IMR-90 (cell line): ENCODE results near the gene QPRT. TPM values are rescaled to one million over a fixed set of nuclear protein-coding genes. Genes with fewer than 3 reads are reported as not detected.

Experiments used
- ATAC-seq: fragments of 200-7000 bp; cut with Tn5 transposase; 2 replicates; pipeline ENCODE4 v1.9.1; 2020; ENCODE audit warnings: low read depth, mild to moderate bottlenecking, moderate library complexity
- BruUV-seq: library from RNA; stranded (reverse); fragments of 400-500 nt; replicated peaks from 2 replicates; lab custom pipeline; 2021; lab: Mats Ljungman, UMichigan
- CTCF ChIA-PET: fragments of 300-600 bp; formaldehyde crosslinking; extraction: SDS; loops from one replicate; lab custom pipeline; 2021; ENCODE audit warnings: antibody characterized with exemption; lab: Yijun Ruan, JAX
- POLR2A ChIA-PET: fragments of 300-600 bp; sonication (Branson Sonifier 250); formaldehyde crosslinking; loops from one replicate; lab custom pipeline; 2022; ENCODE audit warnings: antibody characterized with exemption; ENCODE audit not compliant: unreplicated experiment; lab: Charles Lee
- DNase-seq: peaks from one replicate; pipeline ENCODE4 v3.0.0; 2013
- H2AFZ ChIP-seq: replicated peaks from 2 replicates; pipeline ENCODE3; 2013; ENCODE audit warnings: low read length, mild to moderate bottlenecking; ENCODE audit not compliant: poor library complexity
- H2AK5ac ChIP-seq: 2 replicates; pipeline ENCODE4 v1.6.1; 2013; ENCODE audit warnings: low read depth, low read length, inconsistent platforms
- H2AK9ac ChIP-seq: replicated peaks from 2 replicates; pipeline ENCODE3; 2013; ENCODE audit warnings: mild to moderate bottlenecking, low read depth, low read length, moderate library complexity; ENCODE audit not compliant: poor library complexity
- H2BK120ac ChIP-seq: 2 replicates; pipeline ENCODE4 v1.6.1; 2013; ENCODE audit warnings: low read depth, low read length, inconsistent platforms
- H2BK15ac ChIP-seq: 3 replicates; pipeline ENCODE4 v1.6.1; 2013; ENCODE audit warnings: low read depth, low read length, inconsistent platforms
- H2BK20ac ChIP-seq: 2 replicates; pipeline ENCODE4 v1.6.1; 2013; ENCODE audit warnings: low read depth, mild to moderate bottlenecking, inconsistent platforms, low read length, moderate library complexity
- H2BK5ac ChIP-seq: 2 replicates; pipeline ENCODE4 v1.6.1; 2013; ENCODE audit warnings: mild to moderate bottlenecking, low read depth, low read length, inconsistent platforms; ENCODE audit not compliant: poor library complexity, severe bottlenecking
- H3K14ac ChIP-seq: replicated peaks from 2 replicates; pipeline ENCODE4 v1.6.1; 2013; ENCODE audit warnings: low read depth, low read length, inconsistent platforms
- H3K18ac ChIP-seq: 2 replicates; pipeline ENCODE4 v1.6.1; 2013; ENCODE audit warnings: low read depth, low read length, control low read depth
- H3K23ac ChIP-seq: 2 replicates; pipeline ENCODE4 v1.6.1; 2013; ENCODE audit warnings: low read depth, low read length, inconsistent platforms
- H3K27ac ChIP-seq: 2 replicates; pipeline ENCODE4 v1.5.1; 2013; ENCODE audit warnings: mild to moderate bottlenecking, control low read depth, low read length; ENCODE audit not compliant: insufficient read depth
- H3K27me3 ChIP-seq: 2 replicates; pipeline ENCODE4 v1.6.1; 2013; ENCODE audit warnings: low read length; ENCODE audit not compliant: control insufficient read depth, insufficient read depth
- H3K36me3 ChIP-seq: 2 replicates; pipeline ENCODE4 v1.6.1; 2013; ENCODE audit warnings: low read length, mixed read lengths; ENCODE audit not compliant: control insufficient read depth, insufficient read depth
- H3K4ac ChIP-seq: 2 replicates; pipeline ENCODE4 v1.6.1; 2013; ENCODE audit warnings: low read depth, low read length, inconsistent platforms
- H3K4me1 ChIP-seq: 2 replicates; pipeline ENCODE4 v1.6.1; 2013; ENCODE audit warnings: low read length, mixed read lengths; ENCODE audit not compliant: control insufficient read depth, insufficient read depth
- H3K4me2 ChIP-seq: 2 replicates; pipeline ENCODE4 v1.6.1; 2013; ENCODE audit warnings: low read depth, mild to moderate bottlenecking, control low read depth, low read length, moderate library complexity
- H3K4me3 ChIP-seq: 2 replicates; pipeline ENCODE4 v1.5.1; 2013; ENCODE audit warnings: low read depth, mild to moderate bottlenecking, control low read depth, low read length, moderate library complexity; ENCODE audit not compliant: insufficient read depth
- H3K56ac ChIP-seq: 2 replicates; pipeline ENCODE4 v1.6.1; 2013; ENCODE audit warnings: low read length, inconsistent platforms; ENCODE audit not compliant: insufficient read depth; ENCODE audit errors: extremely low read depth
- H3K79me1 ChIP-seq, 2 experiments: 2 replicates each; pipeline ENCODE4 v1.6.1; 2013; ENCODE audit warnings: low read length in 2 of 2, inconsistent platforms in 1 of 2, low read depth in 1 of 2
- H3K9ac ChIP-seq: 2 replicates; pipeline ENCODE4 v1.6.1; 2013; ENCODE audit warnings: low read depth, low read length, control low read depth
- H3K9me1 ChIP-seq: 2 replicates; pipeline ENCODE4 v1.6.1; 2013; ENCODE audit warnings: low read length, inconsistent platforms; ENCODE audit not compliant: insufficient read depth
- H3K9me3 ChIP-seq: 2 replicates; pipeline ENCODE4 v1.6.1; 2013; ENCODE audit warnings: low read length; ENCODE audit not compliant: control insufficient read depth, insufficient read depth
- H4K20me1 ChIP-seq: 2 replicates; pipeline ENCODE4 v1.6.1; 2013; ENCODE audit warnings: low read length, inconsistent platforms; ENCODE audit not compliant: insufficient read depth
- H4K5ac ChIP-seq: 2 replicates; pipeline ENCODE4 v1.6.1; 2013; ENCODE audit warnings: mild to moderate bottlenecking, low read depth, low read length, control low read depth
- H4K8ac ChIP-seq, 2 experiments: 2 replicates each; pipeline ENCODE4 v1.6.1; 2013; ENCODE audit warnings: low read depth in 2 of 2, low read length in 2 of 2, control low read depth in 1 of 2, inconsistent platforms in 1 of 2
- H4K91ac ChIP-seq: 2 replicates; pipeline ENCODE4 v1.6.1; 2013; ENCODE audit warnings: low read depth, low read length, inconsistent platforms; ENCODE audit not compliant: insufficient read depth
- BHLHE40 ChIP-seq: fragments of 150-350 bp; IDR thresholded peaks from 2 replicates; pipeline ENCODE4 v1.6.1; 2016; ENCODE audit warnings: mild to moderate bottlenecking, low read depth, low read length
- ELK1 ChIP-seq: fragments of 150-350 bp; IDR thresholded peaks from 2 replicates; pipeline ENCODE4 v1.6.1; 2016; ENCODE audit warnings: low read depth, mild to moderate bottlenecking, low read length, moderate library complexity, borderline replicate concordance
- NFE2L2 ChIP-seq: fragments of 150-350 bp; IDR thresholded peaks from 2 replicates; pipeline ENCODE4 v1.6.1; 2016; ENCODE audit warnings: low read depth, mild to moderate bottlenecking, low read length
- RFX5 ChIP-seq: IDR thresholded peaks from 2 replicates; pipeline ENCODE4 v1.8.0; 2012; ENCODE audit warnings: low read depth, mild to moderate bottlenecking, low read length, moderate library complexity
- whole genome bisulfite sequencing, 2 experiments: methylation state at CpG; one replicate each; pipeline versions ENCODE4 v1.1.5 to v1.1.7; 2013; ENCODE audit warnings: missing lambda C conversion rate in 2 of 2; ENCODE audit not compliant: insufficient read length in 1 of 2; ENCODE audit errors: extremely low coverage in 2 of 2; 5-methylcytosine and 5-hydroxymethylcytosine counted together
- dilution Hi-C: fragments of 300-500 bp; cut with HindIII; formaldehyde crosslinking; loops from one replicate; pipeline ENCODE4 v1.14.3; 2018; ENCODE audit warnings: low sequenced_read_pairs; ENCODE audit not compliant: unreplicated experiment
- in situ Hi-C: fragments of 300-500 bp; cut with MboI; formaldehyde crosslinking; loops from 3 replicates; pipeline ENCODE4 v1.14.3; 2019; ENCODE audit warnings: low sequenced_read_pairs, inconsistent platforms, mixed read lengths
- intact Hi-C: fragments of 100-400 bp; cut with micrococcal nuclease; formaldehyde crosslinking; loops from 2 replicates; pipeline ENCODE4 v1.10.0; 2022
- polyA plus RNA-seq, 3 experiments: library from polyadenylated mRNA; depleted of rRNA; stranded (reverse); fragments of >200 nt; gene quantifications; 2 replicates each; pipeline ENCODE4 v1.2.3, GENCODE V29; 2012; ENCODE audit warnings: low replicate concordance in 1 of 3
- total RNA-seq: library from RNA; depleted of rRNA; stranded (reverse); fragments of >200 nt; gene quantifications from 2 replicates; pipeline ENCODE4 v1.2.3, GENCODE V29; 2012

The QPRT gene
- total and polyA plus RNA-seq, 2 of the 4 experiments (the other 2 are of a cell fraction), result 3.4 to 6.3 TPM

DNA sequence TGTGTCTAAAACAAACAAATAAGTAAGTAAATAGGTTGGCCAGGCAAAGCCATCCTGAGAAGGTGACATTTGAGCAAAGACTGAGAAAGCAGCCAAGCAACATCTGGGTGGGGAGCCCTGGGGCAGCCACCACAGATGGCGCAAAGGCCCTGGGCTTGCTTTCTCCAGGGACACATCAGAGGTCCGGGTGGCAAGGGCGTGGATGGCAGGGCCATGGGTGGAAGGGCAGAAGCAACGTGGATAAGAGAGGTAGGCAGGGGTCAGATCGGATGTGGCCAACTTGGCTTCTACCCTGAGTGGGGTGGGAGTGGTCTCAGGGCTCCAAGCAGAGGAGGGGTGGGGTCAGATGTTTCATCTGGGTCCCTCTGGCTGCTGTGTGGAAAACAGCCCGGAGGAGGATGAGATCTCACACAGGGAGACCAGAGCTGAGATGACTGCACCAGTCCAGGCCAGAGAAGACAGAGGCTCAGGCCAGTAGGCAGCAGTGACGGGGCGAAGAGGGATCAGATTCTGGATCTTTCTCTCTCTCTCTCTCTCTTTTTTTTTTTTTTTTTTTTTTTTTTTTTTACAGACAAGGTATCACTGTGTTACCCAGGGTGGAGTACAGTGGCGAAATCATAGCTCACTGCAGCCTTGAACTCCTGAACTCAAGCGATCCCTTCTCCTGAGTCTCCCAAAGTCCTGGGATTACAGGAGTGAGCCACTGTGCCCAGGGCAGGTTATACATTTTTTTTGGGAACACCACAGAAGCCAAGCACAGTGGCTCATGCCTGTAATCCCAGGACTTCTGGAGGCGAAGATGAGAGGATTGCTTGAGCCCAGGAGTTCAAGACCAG, 22.1 kb upstream of the QPRT start:
- DNase-seq (no peak), ATAC-seq (no peak)
- Histone ChIP-seq H2AFZ (peak overlapping the region; percentile 8), H4K91ac (no peak overlapping the region), H3K14ac (no peak overlapping the region), H3K9ac (no peak overlapping the region), H4K5ac (no peak overlapping the region), H3K4ac (no peak overlapping the region), H3K36me3 (no peaks in the 10 kb centered on the region), H3K4me1 (no peaks in the 10 kb centered on the region), H3K9me1 (0 out of 2 replicates have a peak, but pooled peaks cover 4% of the 10 kb centered on the region), H2BK15ac (no peak overlapping the region), H2BK20ac (no peak overlapping the region), H3K27ac (no peak overlapping the region), H3K4me2 (no peak overlapping the region), H3K4me3 (no peak overlapping the region), H3K27me3 (peaks cover 2% of the 10 kb centered on the region; the same call in 1 of the 2 replicates), H2BK5ac (no peak overlapping the region), H4K8ac (no peak overlapping the region), H2AK9ac (peak overlapping the region; percentile 28), H2BK120ac (no peak overlapping the region), H3K9me3 (no peaks in the 10 kb centered on the region), H3K56ac (no peak overlapping the region), H3K79me1 (no peaks in the 10 kb centered on the region), H2AK5ac (no peak overlapping the region), H3K18ac (no peak overlapping the region), H4K20me1 (no peaks in the 10 kb centered on the region), H3K23ac (no peak overlapping the region)
- in situ Hi-C loops, result no loop called here
- POLR2A ChIA-PET, result no interaction called here
- CTCF ChIA-PET, result no interaction called here
- intact Hi-C loops, result no loop called here
- dilution Hi-C loops, result no loop called here
- TF ChIP-seq BHLHE40 (no peak), ELK1 (no peak), NFE2L2 (no peak), RFX5 (no peak)
- BruUV-seq, result no TSS peak
- no CpG with 5 or more reads among the region's 11 CpGs for WGBS, 2 experiments
